Left forelimb (tissue), 1 donor: ENCODE measurements around the gene NTM.
"Not testable (repeated sequence)": the region's sequence is repeated elsewhere in the genome, so short reads cannot be mapped to it uniquely, and the experiment has no call there.

Experiments
- DNase-seq: peaks from one replicate; pipeline ENCODE4 v3.0.0-alpha.2; 2018; ENCODE audit warnings: low spot score

The NTM gene

DNA sequence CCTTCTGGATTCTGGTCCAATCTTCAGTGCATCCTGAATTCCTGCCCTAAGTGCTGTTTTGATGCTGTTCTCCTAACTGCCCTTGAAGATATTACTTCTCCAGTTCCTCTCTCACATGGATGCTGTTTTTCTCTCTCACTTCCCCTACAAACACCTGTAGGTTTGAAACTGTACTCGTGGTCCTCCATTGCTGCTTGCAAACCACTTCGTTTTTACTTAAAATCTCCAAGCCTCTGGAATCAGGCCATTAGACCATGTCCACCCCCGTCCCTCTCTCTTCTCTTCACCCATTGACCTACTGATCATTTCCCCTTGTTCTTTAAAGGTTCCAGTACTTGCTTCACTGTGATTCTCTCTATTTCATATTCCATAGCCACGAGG, 988.1 kb downstream of the NTM start:
- DNase-seq, result no peak

DNA sequence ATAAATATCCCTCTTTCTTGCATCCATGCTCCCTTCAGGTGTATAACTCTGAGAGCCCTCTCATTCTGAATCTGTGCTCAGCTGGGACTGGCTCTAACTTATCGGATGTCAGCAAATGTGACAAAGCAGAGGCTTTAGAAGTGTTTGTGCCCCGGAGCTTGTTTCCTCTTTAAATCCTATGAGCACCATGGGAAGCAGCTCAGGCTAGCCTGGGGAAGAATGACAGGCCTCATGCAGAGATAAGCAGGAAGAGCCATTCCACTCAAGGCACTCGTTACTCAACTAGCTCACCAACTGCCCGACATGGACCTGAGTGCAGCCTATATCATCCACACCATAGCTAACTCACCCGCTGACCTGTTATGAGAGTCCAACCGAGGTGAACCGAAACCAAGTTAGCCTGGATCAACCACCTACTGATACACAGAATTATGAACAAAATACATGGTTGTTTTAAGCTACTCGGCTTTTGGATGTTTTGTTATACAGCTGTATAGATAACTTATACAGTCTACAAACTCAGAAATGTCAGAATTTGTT, 990.7 kb downstream of the NTM start:
- DNase-seq, result no peak

DNA sequence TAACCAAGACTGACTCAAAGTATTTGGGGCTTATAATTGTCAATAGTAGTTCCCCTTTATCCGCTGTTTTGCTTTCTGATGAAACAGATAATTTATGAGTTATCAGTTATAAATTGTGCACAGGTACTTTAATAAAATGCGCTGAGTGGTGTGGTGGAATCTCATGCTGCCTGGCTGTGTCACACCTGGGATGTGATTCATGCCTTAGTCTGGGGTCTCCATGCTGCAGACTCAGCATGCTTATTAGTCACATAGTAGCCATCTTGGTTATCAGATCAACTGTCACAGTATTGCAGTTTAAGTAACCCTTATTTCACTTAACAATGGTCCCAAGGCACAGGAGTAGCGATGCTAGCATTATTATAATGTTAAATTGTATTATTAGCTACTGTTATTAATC, 995.2 kb downstream of the NTM start:
- DNase-seq, result no peak

DNA sequence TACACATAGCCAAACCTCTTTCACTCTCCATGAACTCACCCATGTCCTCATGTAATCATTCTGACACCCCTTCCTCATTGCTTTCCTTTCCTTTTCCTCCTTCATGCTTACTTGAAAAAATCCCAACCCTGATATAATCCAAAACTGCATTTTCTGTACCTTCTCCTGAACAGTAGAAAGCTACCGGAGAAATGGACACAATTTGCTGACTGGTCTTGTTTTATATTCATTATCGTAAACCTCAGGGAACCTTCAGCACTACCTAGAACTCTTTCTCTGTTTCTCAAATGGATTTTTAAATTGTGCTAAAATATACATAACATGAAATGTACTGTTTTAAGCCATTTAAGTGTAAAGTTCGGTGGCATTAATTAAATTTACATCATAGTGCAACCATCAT, 996.9 kb downstream of the NTM start:
- no peak for DNase-seq

DNA sequence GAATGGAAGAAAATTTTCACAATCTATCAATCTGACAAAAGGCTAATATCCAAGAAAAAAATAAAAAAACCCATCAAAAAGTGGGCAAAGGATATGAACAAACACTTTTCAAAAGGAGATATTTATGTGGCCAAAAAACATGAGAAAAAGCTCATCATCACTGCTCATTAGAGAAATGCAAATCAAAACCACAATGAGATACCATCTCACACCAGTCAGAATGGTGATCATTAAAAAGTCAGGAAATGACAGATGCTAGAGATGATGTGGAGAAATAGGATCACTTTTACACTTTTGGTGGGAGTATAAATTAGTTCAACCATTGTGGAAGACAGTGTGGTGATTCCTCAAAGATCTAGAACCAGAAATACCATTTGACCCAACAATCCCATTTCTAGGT, 999.7 kb downstream of the NTM start:
- DNase-seq, result not testable (repeated sequence)

DNA sequence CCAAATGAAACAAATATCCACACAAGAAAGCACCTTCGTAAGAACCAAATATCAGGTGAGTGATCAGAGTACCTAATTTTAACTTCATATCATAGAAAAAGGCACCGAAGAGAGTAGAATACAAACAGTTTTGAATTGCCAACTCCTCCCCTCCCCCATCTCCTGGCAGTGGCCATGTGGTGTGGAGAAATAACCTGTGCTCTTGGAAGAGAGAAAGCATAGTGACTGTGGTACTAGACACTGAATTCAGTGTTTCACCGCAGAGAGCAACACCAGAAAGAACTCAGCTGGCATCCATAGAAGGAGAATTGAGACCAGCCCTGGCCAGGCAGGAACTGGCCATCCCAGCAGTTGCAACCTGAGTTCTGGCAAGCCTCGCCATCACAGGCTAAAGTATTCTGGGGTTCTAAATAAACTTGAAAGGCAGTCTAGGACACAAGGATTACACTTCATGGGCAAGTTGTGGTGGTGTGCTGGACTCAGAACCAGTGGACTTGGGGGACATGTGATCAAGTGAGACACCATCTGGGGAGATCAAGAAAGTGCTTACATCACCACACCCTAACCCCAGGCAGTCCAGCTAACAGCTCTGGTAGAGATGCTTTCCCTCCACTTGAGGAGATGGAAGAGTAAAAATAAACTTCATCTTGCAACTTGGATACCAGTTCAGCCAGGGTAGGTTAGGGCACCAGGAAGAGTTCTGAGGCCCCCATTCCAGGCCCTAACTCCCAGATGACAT, 1003.2 kb downstream of the NTM start:
- no peak for DNase-seq

DNA sequence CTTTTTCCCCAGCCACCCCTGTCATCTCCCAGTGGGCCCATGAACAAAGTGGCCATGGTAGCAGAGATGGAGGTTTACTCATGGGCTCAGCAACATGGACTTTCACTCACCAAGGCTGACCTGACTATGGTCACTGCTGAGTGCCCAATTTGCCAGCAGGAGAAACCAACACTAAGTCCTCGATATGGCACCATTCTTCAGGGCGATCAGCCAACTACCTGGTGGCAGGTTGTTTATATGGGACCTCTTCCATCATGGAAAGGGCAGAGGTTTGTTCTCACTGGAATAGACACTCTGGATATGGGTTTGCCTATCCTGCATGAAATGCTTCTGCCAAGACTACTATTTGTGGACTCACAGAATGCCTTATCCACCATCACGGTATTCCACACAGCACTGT, 1009.1 kb downstream of the NTM start:
- DNase-seq, result no peak
